HUDEP-2 (cell line): ENCODE measurements around the gene MKRN3.
"Not testable (repeated sequence)": the region's sequence is repeated elsewhere in the genome, so short reads cannot be mapped to it uniquely, and the experiment has no call there.

Experiments
- DNase-seq, 76 experiments: peaks; one replicate each; lab custom pipeline; 2025; ENCODE audit not compliant: unreplicated experiment in 76 of 76; lab: John Stamatoyannopoulos, UW

The MKRN3 gene

DNA sequence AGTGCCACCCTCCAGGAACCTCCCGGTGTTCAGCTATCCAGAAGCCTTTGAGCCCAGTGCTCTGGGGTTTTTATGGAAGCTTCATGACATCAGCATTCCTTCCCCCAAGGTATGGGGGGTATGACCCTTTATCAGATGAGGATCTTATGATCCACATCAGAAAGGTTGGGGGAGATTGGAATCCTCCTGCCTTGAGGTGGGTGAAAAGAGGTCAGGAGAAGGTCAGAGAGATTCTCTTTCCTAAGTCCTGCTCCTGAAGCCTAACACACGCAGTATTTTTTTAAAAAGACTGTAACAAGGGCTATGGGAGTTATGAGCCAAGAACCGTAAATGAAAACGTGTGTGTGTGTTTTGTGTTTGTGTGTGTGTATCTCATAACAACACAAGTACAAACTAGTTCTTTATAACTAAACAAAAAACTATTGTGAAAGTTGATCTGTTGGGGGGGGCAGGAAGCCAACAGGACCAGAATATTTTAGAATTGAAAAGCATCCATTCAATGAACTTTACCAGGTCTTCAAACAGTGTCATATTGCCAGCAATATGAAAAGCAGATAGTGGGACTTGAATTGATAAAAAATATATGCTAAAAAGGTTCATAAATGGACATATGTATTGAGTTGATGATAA lies 13.2 kb downstream of the MKRN3 start:
- no peak for DNase-seq

DNA sequence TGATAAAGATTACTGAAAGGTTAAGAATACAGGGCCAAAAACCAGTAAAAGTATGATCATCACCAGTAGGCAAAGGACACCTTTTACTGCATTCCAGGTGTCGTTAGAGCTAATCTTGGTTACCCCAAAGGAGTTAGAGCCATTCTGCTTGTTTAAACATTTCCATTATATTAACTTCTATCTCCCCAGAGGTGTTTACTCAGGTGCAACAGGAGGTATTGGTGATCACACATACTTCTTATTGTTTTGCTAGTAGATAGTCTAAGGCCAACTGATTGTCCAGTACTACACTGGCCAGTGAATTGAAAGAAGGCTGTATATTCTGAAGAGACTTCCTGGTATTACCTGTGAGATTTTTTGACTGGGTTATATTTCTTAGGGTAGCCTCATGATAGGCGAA lies 22.8 kb downstream of the MKRN3 start:
- no peak for DNase-seq

DNA sequence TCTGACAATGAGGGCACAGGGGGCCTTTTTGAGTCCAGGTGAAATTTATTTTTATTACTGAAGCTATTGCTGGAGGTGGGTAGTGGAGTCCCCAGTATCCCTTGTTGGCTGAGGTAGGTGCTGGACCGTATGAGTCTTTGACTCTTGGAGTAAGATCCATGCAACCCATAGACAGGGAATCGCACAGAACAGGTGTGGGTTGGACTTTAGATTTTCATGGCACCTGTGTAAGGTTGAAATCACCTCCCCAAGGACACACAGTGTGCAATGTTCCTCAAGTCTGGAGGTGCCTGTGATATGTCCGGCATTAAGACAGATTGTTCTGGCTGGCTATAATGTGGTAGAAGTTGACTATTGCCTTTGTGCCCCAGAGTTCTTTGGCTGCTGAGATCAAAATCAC lies 23.5 kb downstream of the MKRN3 start:
- DNase-seq, result no peak

DNA sequence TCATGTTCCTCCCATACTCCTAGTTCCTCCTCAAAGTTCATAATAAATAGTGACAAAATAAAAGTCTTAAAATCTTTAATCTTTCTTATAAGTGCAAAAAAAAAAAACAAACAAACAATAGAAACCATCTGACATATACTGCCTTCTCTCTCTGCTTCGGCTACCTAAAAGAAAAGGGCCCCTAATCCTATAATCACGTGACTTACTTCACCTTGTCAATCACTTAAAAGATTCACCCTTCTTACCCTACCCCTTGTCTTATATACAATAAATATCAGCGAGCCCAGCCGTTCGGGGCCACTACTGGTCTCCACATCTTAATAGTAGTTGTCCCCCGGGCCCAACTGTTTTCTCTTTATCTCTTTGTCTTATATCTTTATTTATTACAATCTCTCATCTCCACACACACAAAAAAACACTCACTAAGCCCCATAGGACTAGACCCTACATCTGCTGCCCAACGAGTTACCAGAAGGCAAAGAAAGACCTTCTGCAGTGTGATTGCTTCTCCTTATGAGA lies 28.8 kb downstream of the MKRN3 start:
- DNase-seq, result no peak

DNA sequence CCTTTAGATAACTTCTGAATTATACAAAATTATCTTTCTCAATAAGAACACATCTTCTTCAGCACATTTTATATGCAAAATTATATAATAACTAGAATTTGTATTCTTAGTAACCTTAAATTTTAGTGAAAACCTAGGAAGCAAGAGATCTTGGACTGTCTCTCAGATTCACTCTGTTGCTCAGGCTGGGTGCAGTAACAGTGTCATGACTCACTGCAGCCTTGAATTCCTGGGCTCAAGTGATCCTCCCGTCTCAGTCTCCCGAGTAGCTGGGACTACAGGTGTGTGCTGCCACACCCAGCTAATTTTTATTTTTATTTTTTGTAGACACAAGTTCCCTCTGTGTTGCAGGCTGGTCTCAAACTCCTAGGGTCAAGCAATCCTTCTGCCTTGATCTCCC lies 29.9 kb downstream of the MKRN3 start:
- no peak for DNase-seq

DNA sequence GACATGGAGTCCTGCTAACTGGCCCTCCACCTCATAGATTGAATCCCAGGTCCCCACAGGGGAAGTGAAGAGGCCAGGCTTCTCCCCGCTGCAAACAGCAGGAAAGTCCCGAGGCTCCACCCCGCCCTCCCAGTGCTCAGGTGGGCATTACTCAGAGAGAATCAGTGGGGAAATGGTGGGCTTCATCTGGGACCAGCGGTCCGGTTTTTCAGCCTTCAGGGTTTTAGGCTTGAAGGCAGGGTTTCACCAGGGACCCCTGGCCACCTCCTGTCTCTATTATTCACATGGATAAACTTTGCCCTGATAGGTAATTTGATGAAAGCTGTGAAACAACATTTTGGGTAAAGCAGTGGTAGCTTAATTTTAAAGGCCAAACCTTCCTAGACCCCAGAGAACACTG lies 31.3 kb downstream of the MKRN3 start:
- DNase-seq, result no peak

DNA sequence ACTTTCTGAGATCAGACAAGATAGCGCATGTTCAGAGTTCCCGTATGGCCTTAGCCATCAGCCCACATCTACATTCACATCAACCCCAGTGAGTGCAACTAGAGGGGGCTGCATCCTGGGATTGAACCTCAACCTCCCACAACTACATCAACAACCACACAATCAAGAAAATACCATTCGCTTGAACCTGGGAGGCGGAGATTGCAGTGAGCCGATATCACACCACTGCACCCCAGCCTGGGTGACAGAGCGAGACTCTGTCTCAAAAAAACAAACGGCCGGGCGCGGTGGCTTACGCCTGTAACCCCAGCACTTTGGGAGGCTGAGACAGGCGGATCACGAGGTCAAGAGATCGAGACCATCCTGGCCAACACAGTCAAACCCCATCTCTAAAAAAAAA lies 31.8 kb downstream of the MKRN3 start:
- not testable (repeated sequence) for DNase-seq

DNA sequence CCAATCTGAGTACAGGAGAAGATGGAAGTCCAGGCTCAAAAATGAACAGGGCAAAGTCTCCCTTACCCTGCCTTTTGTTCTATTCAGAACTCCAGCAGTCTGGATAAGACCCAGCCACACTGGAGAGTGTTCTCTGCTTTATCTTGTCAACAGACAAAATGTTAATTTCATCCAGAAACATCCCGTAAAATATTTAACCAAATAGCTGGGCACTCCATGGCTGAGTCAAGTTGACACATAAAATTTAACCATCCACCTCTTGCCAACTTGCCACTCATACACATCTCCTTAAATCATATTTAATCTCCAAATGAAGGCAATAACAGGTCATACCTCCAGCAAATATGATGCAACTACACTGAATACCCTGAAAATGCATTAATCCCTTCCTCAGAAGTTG lies 33.6 kb downstream of the MKRN3 start:
- DNase-seq, result no peak

DNA sequence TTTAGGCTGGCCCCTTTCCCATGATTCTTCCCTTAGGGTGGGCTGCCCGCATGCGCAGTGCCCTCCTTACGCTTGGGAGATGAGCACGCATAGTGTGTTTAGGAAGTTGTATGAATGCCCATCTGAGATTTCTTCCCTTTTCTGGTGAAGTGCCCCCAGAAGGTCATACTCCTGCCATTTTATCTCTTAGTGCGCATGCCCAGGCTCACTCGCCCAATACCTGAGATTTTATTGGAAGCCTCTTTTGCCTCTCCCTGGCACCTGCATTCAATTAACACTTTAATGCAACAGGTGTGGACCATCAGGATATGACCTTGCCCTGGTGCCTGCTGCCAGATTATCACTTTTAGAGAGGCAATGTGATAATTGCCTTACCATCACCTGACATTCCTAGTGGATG lies 36.6 kb downstream of the MKRN3 start:
- no peak for DNase-seq

DNA sequence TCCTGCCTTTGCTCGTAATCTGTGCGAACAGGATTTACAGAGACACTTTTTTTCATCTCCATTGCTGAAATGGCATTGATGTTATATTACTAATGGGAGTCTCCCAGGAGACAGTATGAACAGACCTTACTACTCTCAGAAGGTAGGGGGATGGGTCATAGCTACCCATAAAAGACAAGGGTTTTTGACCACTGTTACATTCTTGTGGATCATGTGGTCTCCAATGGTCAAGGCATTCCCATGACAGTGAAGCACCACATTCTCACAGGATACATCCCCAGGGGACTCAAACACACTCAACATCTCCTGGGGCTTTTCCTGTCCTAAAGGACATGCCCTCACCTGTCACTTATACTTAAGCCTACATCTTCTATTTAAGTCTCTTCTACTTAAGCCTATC lies 40.8 kb downstream of the MKRN3 start:
- no peak for DNase-seq

DNA sequence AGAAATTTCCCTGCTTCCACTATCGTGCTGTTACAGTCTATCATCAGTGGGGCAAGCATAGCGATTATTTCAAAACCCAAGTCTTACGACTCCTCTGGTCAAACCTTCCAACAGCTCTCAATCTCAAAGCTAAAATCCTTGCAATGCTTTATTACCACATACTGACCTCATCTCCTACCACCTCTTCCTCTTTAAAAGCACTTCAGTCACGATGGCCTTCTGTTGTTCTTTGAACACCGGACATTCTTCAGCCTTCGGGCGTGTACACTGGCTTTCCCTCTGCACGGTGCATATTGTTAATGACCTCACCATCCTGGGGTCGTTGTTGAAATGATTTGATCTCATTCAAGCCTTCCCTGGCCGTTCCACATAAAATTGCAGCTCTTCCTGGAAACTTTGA lies 51.1 kb downstream of the MKRN3 start:
- no peak for DNase-seq
